GM18505 (cell line): ENCODE results near the gene GPC3.
"Not testable (repeated sequence)": the region's sequence is repeated elsewhere in the genome, so short reads cannot be mapped to it uniquely, and the experiment has no call there.

Experiments used
- ATAC-seq: cut with Tn5 transposase; IDR thresholded peaks from one replicate; pipeline ENCODE4 v1.9.1; 2021; ENCODE audit not compliant: unreplicated experiment
- POLR2A ChIP-seq: IDR thresholded peaks from 4 replicates; pipeline ENCODE4 v1.6.1; 2011; ENCODE audit warnings: borderline replicate concordance; ENCODE audit not compliant: insufficient read depth, insufficient read length; ENCODE audit errors: extremely low read depth

The GPC3 gene

GRCh38 chrX:133985164-133985966 is at the start of gene GPC3:
Gene GPC3, minus strand, starts transcription at chrX:133985594.
- ATAC-seq: no peak
- no peak for TF ChIP-seq POLR2A

- no peak for TF ChIP-seq POLR2A
- no peak for ATAC-seq
Measured at GRCh38 chrX:134032441-134032840, 47.0 kb upstream of the GPC3 start.

- TF ChIP-seq POLR2A: no peak
- ATAC-seq: no peak
Measured at GRCh38 chrX:134026565-134027311, 41.3 kb upstream of the GPC3 start.

- no peak for TF ChIP-seq POLR2A
- ATAC-seq: no peak
Measured at GRCh38 chrX:134025986-134026545, 40.7 kb upstream of the GPC3 start.

- ATAC-seq: no peak
- no peak for TF ChIP-seq POLR2A
Measured at GRCh38 chrX:134024686-134025377, 39.4 kb upstream of the GPC3 start.

GRCh38 chrX:134023851-134024281 is 38.5 kb upstream of the GPC3 start:
- ATAC-seq: no peak
- no peak for TF ChIP-seq POLR2A

GRCh38 chrX:134020910-134021309 is 35.5 kb upstream of the GPC3 start:
- no peak for TF ChIP-seq POLR2A
- ATAC-seq: no peak

- no peak for ATAC-seq
- TF ChIP-seq POLR2A: no peak
Measured at GRCh38 chrX:134019567-134020206, 34.3 kb upstream of the GPC3 start.

- ATAC-seq: not testable (repeated sequence)
Measured at GRCh38 chrX:134016309-134016708, 30.9 kb upstream of the GPC3 start.

- ATAC-seq: not testable (repeated sequence)
Measured at GRCh38 chrX:134015510-134015909, 30.1 kb upstream of the GPC3 start.

- ATAC-seq: no peak
Measured at GRCh38 chrX:134013524-134013923, 28.1 kb upstream of the GPC3 start.

GRCh38 chrX:134013092-134013497 is 27.7 kb upstream of the GPC3 start:
- ATAC-seq: no peak
- no peak for TF ChIP-seq POLR2A

More at GRCh38 chrX:134013524-134013923, 28.1 kb upstream of the GPC3 start:
- TF ChIP-seq POLR2A: no peak

- ATAC-seq: no peak
Measured at GRCh38 chrX:134010690-134011089, 25.3 kb upstream of the GPC3 start.

More at GRCh38 chrX:134010690-134011089, 25.3 kb upstream of the GPC3 start:
- no peak for TF ChIP-seq POLR2A
